GM12878 (cell line): ENCODE data around the gene DNAH11.

ENCODE experiments used
- EP300 ChIP-seq, 2 experiments: fragments of 150-350 bp in 1 of 2; IDR thresholded peaks; 2 replicates each; pipeline ENCODE4 v1.6.1; 2011 to 2012; ENCODE audit warnings: low read depth in 2 of 2, low read length in 2 of 2, borderline replicate concordance in 1 of 2, improper control_type of control experiment in 1 of 2, inconsistent platforms in 1 of 2; ENCODE audit not compliant: control insufficient read depth in 1 of 2
- EZH2 ChIP-seq: IDR thresholded peaks from 2 replicates; pipeline ENCODE4 v1.6.1; 2012; ENCODE audit warnings: low read depth, mild to moderate bottlenecking, control low read depth, inconsistent platforms, low read length, borderline replicate concordance; ENCODE audit not compliant: control insufficient read depth
- POLR2A ChIP-seq: IDR thresholded peaks from 2 replicates; pipeline ENCODE4 v1.6.1; 2011; ENCODE audit warnings: low read depth, mild to moderate bottlenecking, low read length
- RAD21 ChIP-seq: IDR thresholded peaks from 2 replicates; pipeline ENCODE4 v1.6.1; 2011; ENCODE audit warnings: mild to moderate bottlenecking, low read depth, low read length, moderate library complexity; ENCODE audit not compliant: insufficient read depth
- SMARCA5 ChIP-seq: fragments of 450-650 bp; IDR thresholded peaks from 2 replicates; pipeline ENCODE4 v1.6.1; 2017; ENCODE audit warnings: mild to moderate bottlenecking
- TF ChIP-seq, protein P1 (sequence below): fragments of 450-650 bp; IDR thresholded peaks from 2 replicates; pipeline ENCODE4 v1.6.1; 2018; ENCODE audit warnings: mild to moderate bottlenecking, low read depth, moderate library complexity; ENCODE audit not compliant: partially characterized antibody
- TF ChIP-seq, protein P2 (sequence below), 3 experiments: IDR thresholded peaks in 2 of 3; conservative IDR thresholded peaks in 1 of 3; 2 replicates each; pipeline ENCODE4 v1.5.1; 2011; ENCODE audit warnings: low read depth in 3 of 3, low read length in 3 of 3, mild to moderate bottlenecking in 3 of 3, control low read depth in 2 of 3, moderate library complexity in 2 of 3, inconsistent platforms in 1 of 3, mixed read lengths in 1 of 3; ENCODE audit not compliant: control insufficient read depth in 2 of 3, insufficient read depth in 1 of 3; ENCODE audit errors: extremely low read depth in 1 of 3

DNA sequence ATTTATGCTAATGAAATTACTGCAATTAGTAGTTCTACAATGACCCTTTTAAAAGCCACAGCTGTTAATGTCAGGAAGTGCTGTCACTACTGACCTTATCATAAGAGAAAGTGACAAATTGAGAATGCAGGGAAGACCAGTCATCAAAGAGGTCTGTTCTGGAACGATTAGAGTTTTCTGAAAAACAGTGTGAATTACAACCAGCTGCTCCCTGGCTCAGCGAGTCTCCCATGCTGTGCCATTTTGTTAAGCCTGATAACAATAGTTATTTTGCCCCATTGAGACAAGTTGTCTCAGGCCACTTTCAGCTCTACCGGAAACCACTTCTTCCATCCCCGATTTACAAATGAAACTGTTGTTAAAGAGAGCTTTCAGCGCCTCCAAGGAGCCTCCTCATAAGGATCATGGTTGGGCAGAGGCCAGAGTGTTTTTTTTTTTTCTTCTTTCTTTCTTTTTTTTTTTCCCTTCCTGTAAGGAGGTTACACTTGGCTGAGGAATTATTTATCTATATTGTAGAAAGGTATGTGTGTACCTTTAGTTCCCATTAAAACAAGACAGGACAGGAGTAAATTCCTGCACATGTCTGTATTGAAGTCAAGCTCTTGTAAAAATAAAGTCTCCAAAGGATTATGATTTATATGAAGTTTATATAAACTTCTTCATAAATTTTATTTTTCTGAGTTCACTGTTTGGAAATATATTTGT is 229.2 kb downstream of the DNAH11 start:
- TF ChIP-seq EP300 (IDR thresholded peaks at IDR 0.05; ENCODE audit: borderline replicate concordance in 1 of 2, control insufficient read depth in 1 of 2, low read depth in 2 of 2, low read length in 2 of 2) (no peak), RAD21 (no peak), POLR2A (no peak), EZH2 (no peak), SMARCA5 (no peak)
- TF ChIP-seq, protein P1, sequence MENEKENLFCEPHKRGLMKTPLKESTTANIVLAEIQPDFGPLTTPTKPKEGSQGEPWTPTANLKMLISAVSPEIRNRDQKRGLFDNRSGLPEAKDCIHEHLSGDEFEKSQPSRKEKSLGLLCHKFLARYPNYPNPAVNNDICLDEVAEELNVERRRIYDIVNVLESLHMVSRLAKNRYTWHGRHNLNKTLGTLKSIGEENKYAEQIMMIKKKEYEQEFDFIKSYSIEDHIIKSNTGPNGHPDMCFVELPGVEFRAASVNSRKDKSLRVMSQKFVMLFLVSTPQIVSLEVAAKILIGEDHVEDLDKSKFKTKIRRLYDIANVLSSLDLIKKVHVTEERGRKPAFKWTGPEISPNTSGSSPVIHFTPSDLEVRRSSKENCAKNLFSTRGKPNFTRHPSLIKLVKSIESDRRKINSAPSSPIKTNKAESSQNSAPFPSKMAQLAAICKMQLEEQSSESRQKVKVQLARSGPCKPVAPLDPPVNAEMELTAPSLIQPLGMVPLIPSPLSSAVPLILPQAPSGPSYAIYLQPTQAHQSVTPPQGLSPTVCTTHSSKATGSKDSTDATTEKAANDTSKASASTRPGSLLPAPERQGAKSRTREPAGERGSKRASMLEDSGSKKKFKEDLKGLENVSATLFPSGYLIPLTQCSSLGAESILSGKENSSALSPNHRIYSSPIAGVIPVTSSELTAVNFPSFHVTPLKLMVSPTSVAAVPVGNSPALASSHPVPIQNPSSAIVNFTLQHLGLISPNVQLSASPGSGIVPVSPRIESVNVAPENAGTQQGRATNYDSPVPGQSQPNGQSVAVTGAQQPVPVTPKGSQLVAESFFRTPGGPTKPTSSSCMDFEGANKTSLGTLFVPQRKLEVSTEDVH, result no peak
- TF ChIP-seq, protein P2, sequence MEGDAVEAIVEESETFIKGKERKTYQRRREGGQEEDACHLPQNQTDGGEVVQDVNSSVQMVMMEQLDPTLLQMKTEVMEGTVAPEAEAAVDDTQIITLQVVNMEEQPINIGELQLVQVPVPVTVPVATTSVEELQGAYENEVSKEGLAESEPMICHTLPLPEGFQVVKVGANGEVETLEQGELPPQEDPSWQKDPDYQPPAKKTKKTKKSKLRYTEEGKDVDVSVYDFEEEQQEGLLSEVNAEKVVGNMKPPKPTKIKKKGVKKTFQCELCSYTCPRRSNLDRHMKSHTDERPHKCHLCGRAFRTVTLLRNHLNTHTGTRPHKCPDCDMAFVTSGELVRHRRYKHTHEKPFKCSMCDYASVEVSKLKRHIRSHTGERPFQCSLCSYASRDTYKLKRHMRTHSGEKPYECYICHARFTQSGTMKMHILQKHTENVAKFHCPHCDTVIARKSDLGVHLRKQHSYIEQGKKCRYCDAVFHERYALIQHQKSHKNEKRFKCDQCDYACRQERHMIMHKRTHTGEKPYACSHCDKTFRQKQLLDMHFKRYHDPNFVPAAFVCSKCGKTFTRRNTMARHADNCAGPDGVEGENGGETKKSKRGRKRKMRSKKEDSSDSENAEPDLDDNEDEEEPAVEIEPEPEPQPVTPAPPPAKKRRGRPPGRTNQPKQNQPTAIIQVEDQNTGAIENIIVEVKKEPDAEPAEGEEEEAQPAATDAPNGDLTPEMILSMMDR (IDR thresholded peaks at IDR 0.05 in 2 of 3, conservative IDR thresholded peaks at IDR 0.05 in 1 of 3; ENCODE audit: control insufficient read depth in 2 of 3, extremely low read depth in 1 of 3, insufficient read depth in 1 of 3, low read depth in 3 of 3, low read length in 3 of 3), result no peak
